MM.1S (cell line): ENCODE measurements around the gene KRTAP21-3.

Experiments used
- DNase-seq: peaks from one replicate; pipeline ENCODE4 v3.0.0-alpha.2; 2015
- H2AFZ ChIP-seq: fragments of 300-600 bp; sonication (generic); 2 replicates; pipeline ENCODE4 v1.6.0; 2016; ENCODE audit warnings: antibody characterized with exemption, low read length
- H3F3A ChIP-seq: fragments of 300-600 bp; sonication (generic); 2 replicates; pipeline ENCODE4 v1.6.1; 2016; ENCODE audit warnings: mild to moderate bottlenecking, antibody characterized with exemption, low read length, moderate library complexity, mixed read lengths; ENCODE audit not compliant: insufficient read depth
- H3K27ac ChIP-seq: fragments of 300-600 bp; sonication (generic); 2 replicates; pipeline ENCODE4 v1.5.1; 2016; ENCODE audit warnings: mild to moderate bottlenecking, low read length
- H3K27me3 ChIP-seq: fragments of 300-600 bp; sonication (generic); replicated peaks from 2 replicates; pipeline ENCODE4 v1.6.0; 2016; ENCODE audit warnings: low read length; ENCODE audit not compliant: insufficient read depth
- H3K36me3 ChIP-seq: fragments of 300-600 bp; sonication (generic); replicated peaks from 2 replicates; pipeline ENCODE4 v1.6.1; 2016; ENCODE audit warnings: mild to moderate bottlenecking, low read length, mixed read lengths; ENCODE audit not compliant: insufficient read depth
- H3K4me1 ChIP-seq: fragments of 300-600 bp; sonication (generic); 2 replicates; pipeline ENCODE4 v1.6.1; 2016; ENCODE audit warnings: low read length, mixed read lengths
- H3K4me2 ChIP-seq: fragments of 300-600 bp; sonication (generic); 2 replicates; pipeline ENCODE4 v1.6.0; 2016; ENCODE audit warnings: low read depth, low read length
- H3K4me3 ChIP-seq: fragments of 300-600 bp; sonication (generic); 2 replicates; pipeline ENCODE4 v1.5.1; 2016; ENCODE audit warnings: low read length, mixed read lengths
- H3K79me2 ChIP-seq: fragments of 300-600 bp; sonication (generic); 2 replicates; pipeline ENCODE4 v1.6.1; 2016; ENCODE audit warnings: mixed run types, low read length, mixed read lengths
- H3K9ac ChIP-seq: fragments of 300-600 bp; sonication (generic); 2 replicates; pipeline ENCODE4 v1.6.1; 2016; ENCODE audit warnings: low read length, mixed read lengths
- H3K9me2 ChIP-seq: fragments of 300-600 bp; sonication (generic); replicated peaks from 2 replicates; pipeline ENCODE4 v1.6.1; 2016; ENCODE audit warnings: mild to moderate bottlenecking, low read length, mixed read lengths; ENCODE audit not compliant: insufficient read depth
- H3K9me3 ChIP-seq: fragments of 300-600 bp; sonication (generic); replicated peaks from 2 replicates; pipeline ENCODE4 v1.6.1; 2016; ENCODE audit warnings: mild to moderate bottlenecking, low read length, mixed read lengths; ENCODE audit not compliant: insufficient read depth
- H4K20me1 ChIP-seq: fragments of 300-600 bp; sonication (generic); 2 replicates; pipeline ENCODE4 v1.6.1; 2016; ENCODE audit warnings: mild to moderate bottlenecking, low read length, moderate library complexity, mixed read lengths; ENCODE audit not compliant: insufficient read depth
- CTCF ChIP-seq: fragments of 300-600 bp; sonication (generic); IDR thresholded peaks from 2 replicates; pipeline ENCODE4 v1.5.1; 2016; ENCODE audit warnings: antibody characterized with exemption, low read length, mixed read lengths
- EZH2 ChIP-seq: fragments of 300-600 bp; sonication (generic); optimal IDR thresholded peaks from 2 replicates; pipeline ENCODE3; 2017; ENCODE audit warnings: low read depth, mild to moderate bottlenecking, antibody characterized with exemption, low read length, mixed read lengths
- EZH2phosphoT487 ChIP-seq: fragments of 300-600 bp; sonication (generic); IDR thresholded peaks from 2 replicates; pipeline ENCODE4 v1.6.1; 2018; ENCODE audit warnings: antibody characterized with exemption, low read length

Gene KRTAP21-3

GRCh38 chr21:30714946-30715345 lies 3.6 kb downstream of the KRTAP21-3 start:
- no peaks in the 10 kb centered on the region for H3K27me3 ChIP-seq
- no peaks in the 10 kb centered on the region for H3K36me3 ChIP-seq
- H3K9me3 ChIP-seq: no peaks in the 10 kb centered on the region
- H3K79me2 ChIP-seq: no peaks in the 10 kb centered on the region
- no peak overlapping the region for H2AFZ ChIP-seq
- H3K9me2 ChIP-seq: no peaks in the 10 kb centered on the region
- no peak for DNase-seq
- H3K9ac ChIP-seq: no peak overlapping the region
- H3F3A ChIP-seq: no peaks in the 10 kb centered on the region
- no peaks in the 10 kb centered on the region for H3K4me1 ChIP-seq
- no peak overlapping the region for H3K27ac ChIP-seq
- no peaks in the 10 kb centered on the region for H4K20me1 ChIP-seq
- no peak overlapping the region for H3K4me3 ChIP-seq
- H3K4me2 ChIP-seq: no peak overlapping the region
- TF ChIP-seq EZH2 (no peak), CTCF (no peak), EZH2phosphoT487 (no peak)

DNA sequence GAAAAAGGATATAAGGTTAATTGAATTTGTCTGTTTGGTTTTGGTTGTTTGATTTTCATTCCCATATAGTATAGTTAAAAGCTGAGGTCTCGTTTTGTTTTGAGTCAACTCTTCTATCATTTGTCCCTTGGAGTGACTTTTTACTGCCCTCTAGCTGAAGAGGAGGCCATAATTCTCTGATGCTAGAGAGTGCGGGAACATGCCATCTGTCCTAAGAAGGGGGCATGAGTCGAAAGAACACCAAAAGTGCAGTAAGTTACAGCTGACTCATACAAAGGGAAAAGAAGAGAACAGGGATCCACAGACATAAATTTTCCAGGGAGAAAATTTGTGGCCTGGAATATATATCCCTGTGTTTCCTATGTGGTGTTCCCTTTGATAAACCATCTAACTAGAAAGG lies 4.1 kb downstream of the KRTAP21-3 start:
- no peaks in the 10 kb centered on the region for H3K27me3 ChIP-seq
- H3K4me2 ChIP-seq: no peak overlapping the region
- TF ChIP-seq EZH2 (no peak), EZH2phosphoT487 (no peak), CTCF (no peak)
- H4K20me1 ChIP-seq: no peaks in the 10 kb centered on the region
- no peaks in the 10 kb centered on the region for H3K4me1 ChIP-seq
- H3K9ac ChIP-seq: no peak overlapping the region
- H3K36me3 ChIP-seq: no peaks in the 10 kb centered on the region
- no peak for DNase-seq
- no peaks in the 10 kb centered on the region for H3K9me2 ChIP-seq
- H3K4me3 ChIP-seq: no peak overlapping the region
- H3K9me3 ChIP-seq: no peaks in the 10 kb centered on the region
- H3K79me2 ChIP-seq: no peaks in the 10 kb centered on the region
- H3F3A ChIP-seq: no peaks in the 10 kb centered on the region
- H2AFZ ChIP-seq: no peak overlapping the region
- no peak overlapping the region for H3K27ac ChIP-seq

GRCh38 chr21:30713766-30714165 lies 4.8 kb downstream of the KRTAP21-3 start:
- DNase-seq: no peak
- TF ChIP-seq EZH2 (no peak), EZH2phosphoT487 (no peak), CTCF (no peak)
- no peak overlapping the region for H3K27ac ChIP-seq
- no peaks in the 10 kb centered on the region for H3K4me1 ChIP-seq
- H3K9me2 ChIP-seq: no peaks in the 10 kb centered on the region
- H3K79me2 ChIP-seq: no peaks in the 10 kb centered on the region
- no peaks in the 10 kb centered on the region for H4K20me1 ChIP-seq
- H3F3A ChIP-seq: no peaks in the 10 kb centered on the region
- no peak overlapping the region for H3K4me3 ChIP-seq
- H3K9ac ChIP-seq: no peak overlapping the region
- no peak overlapping the region for H2AFZ ChIP-seq
- H3K4me2 ChIP-seq: no peak overlapping the region
- H3K36me3 ChIP-seq: no peaks in the 10 kb centered on the region
- H3K27me3 ChIP-seq: no peaks in the 10 kb centered on the region
- no peaks in the 10 kb centered on the region for H3K9me3 ChIP-seq
